Endothelial cell of umbilical vein (primary cell): ENCODE results near the gene PRDM12. TPM values are rescaled to one million over a fixed set of nuclear protein-coding genes. Genes with fewer than 3 reads are reported as not detected.

Experiments used
- BruUV-seq: library from RNA; stranded (reverse); fragments of 400-500 nt; replicated peaks from 2 replicates; lab custom pipeline; 2021; lab: Mats Ljungman, UMichigan
- CTCF ChIA-PET: fragments of 300-600, 350-600 bp; sonication (Branson Sonifier 250); formaldehyde crosslinking; loops from one replicate; lab custom pipeline; 2021; ENCODE audit warnings: antibody characterized with exemption, inconsistent platforms; lab: Charles Lee
- POLR2A ChIA-PET: fragments of 300-600, 350-600 bp; sonication (Branson Sonifier 250); formaldehyde crosslinking; loops from one replicate; lab custom pipeline; 2021; ENCODE audit warnings: antibody characterized with exemption, inconsistent platforms; lab: Charles Lee
- DNase-seq: peaks from one replicate; pipeline ENCODE4 v3.0.0-alpha.2; 2011; ENCODE audit warnings: low read depth, low spot score
- FAIRE-seq: peaks from 2 replicates; lab custom pipeline; 2011; peaks lifted over from hg19 to GRCh38; lab: Jason Lieb, UNC
- H2AFZ ChIP-seq: 2 replicates; pipeline ENCODE4 v1.6.0; 2012; ENCODE audit warnings: low read depth, low read length, control low read depth, inconsistent platforms
- H3K27ac ChIP-seq: 2 replicates; pipeline ENCODE4 v1.5.1; 2011; ENCODE audit warnings: low read depth, mild to moderate bottlenecking, control low read depth, low read length, moderate library complexity; ENCODE audit not compliant: insufficient read depth
- H3K27me3 ChIP-seq, 2 experiments: 2 replicates each; pipeline versions ENCODE4 v1.6.0 to v1.6.1; 2011; ENCODE audit warnings: low read length in 2 of 2, mixed read lengths in 1 of 2; ENCODE audit not compliant: control insufficient read depth in 2 of 2, insufficient read depth in 2 of 2
- H3K36me3 ChIP-seq, 2 experiments: 2 replicates in 1 of 2; 3 replicates in 1 of 2; pipeline ENCODE4 v1.5.1; 2011; ENCODE audit warnings: low read length in 2 of 2, mild to moderate bottlenecking in 1 of 2, moderate library complexity in 1 of 2; ENCODE audit not compliant: control insufficient read depth in 2 of 2, insufficient read depth in 2 of 2; ENCODE audit errors: extremely low read depth in 1 of 2
- H3K4me1 ChIP-seq: 3 replicates; pipeline ENCODE4 v1.5.1; 2011; ENCODE audit warnings: mild to moderate bottlenecking, low read length; ENCODE audit not compliant: control insufficient read depth, insufficient read depth; ENCODE audit errors: extremely low read depth
- H3K4me2 ChIP-seq: 2 replicates; pipeline ENCODE4 v1.6.1; 2011; ENCODE audit warnings: low read length, control low read depth, mixed read lengths; ENCODE audit not compliant: insufficient read depth
- H3K4me3 ChIP-seq, 3 experiments: fragments of 200-600 bp in 1 of 3; sonication (generic), shearing (Covaris generic) in 1 of 3; replicated peaks in 1 of 3; 2 replicates each; pipeline ENCODE4 v1.5.1; 2011 to 2016; ENCODE audit warnings: control low read depth in 3 of 3, low read length in 3 of 3, mild to moderate bottlenecking in 2 of 3, inconsistent platforms in 1 of 3, low read depth in 1 of 3, moderate library complexity in 1 of 3; ENCODE audit not compliant: insufficient read depth in 1 of 3
- H3K79me2 ChIP-seq: 2 replicates; pipeline ENCODE4 v1.6.0; 2012; ENCODE audit warnings: low read length, inconsistent platforms; ENCODE audit not compliant: control insufficient read depth, insufficient read depth
- H3K9ac ChIP-seq: replicated peaks from 2 replicates; pipeline ENCODE3; 2011; ENCODE audit warnings: low read length, control low read depth; ENCODE audit not compliant: insufficient read depth; ENCODE audit errors: extremely low read depth
- H3K9me1 ChIP-seq: replicated peaks from 3 replicates; pipeline ENCODE4 v1.6.0; 2011; ENCODE audit warnings: mild to moderate bottlenecking, low read length; ENCODE audit not compliant: control insufficient read depth, insufficient read depth; ENCODE audit errors: extremely low read depth
- H3K9me3 ChIP-seq: replicated peaks from 2 replicates; pipeline ENCODE4 v1.5.1; 2012; ENCODE audit warnings: low read length, inconsistent platforms; ENCODE audit not compliant: control insufficient read depth, insufficient read depth
- H4K20me1 ChIP-seq: replicated peaks from 2 replicates; pipeline ENCODE3; 2011; ENCODE audit warnings: mild to moderate bottlenecking, low read length; ENCODE audit not compliant: control insufficient read depth, insufficient read depth; ENCODE audit errors: extremely low read depth
- EZH2 ChIP-seq: IDR thresholded peaks from 2 replicates; pipeline ENCODE4 v1.6.1; 2012; ENCODE audit warnings: borderline replicate concordance, low read depth, mild to moderate bottlenecking, moderate library complexity, low read length, inconsistent platforms; ENCODE audit not compliant: severe bottlenecking
- FOS ChIP-seq: IDR thresholded peaks from 2 replicates; pipeline ENCODE4 v1.6.1; 2011; ENCODE audit warnings: mild to moderate bottlenecking, low read length, moderate library complexity, borderline replicate concordance; ENCODE audit not compliant: insufficient read depth
- GATA2 ChIP-seq: IDR thresholded peaks from 2 replicates; pipeline ENCODE4 v1.7.0; 2011; ENCODE audit warnings: low read depth, mild to moderate bottlenecking, moderate library complexity, mixed read lengths, low read length; ENCODE audit not compliant: insufficient read length, insufficient read depth
- JUN ChIP-seq: IDR thresholded peaks from 2 replicates; pipeline ENCODE4 v1.6.1; 2011; ENCODE audit warnings: borderline replicate concordance, low read depth; ENCODE audit not compliant: insufficient read length, insufficient read depth
- MYC ChIP-seq: IDR thresholded peaks from one replicate; pipeline ENCODE4 v1.6.1; 2011; ENCODE audit warnings: mild to moderate bottlenecking, low read depth, low read length
- POLR2A ChIP-seq: IDR thresholded peaks from 2 replicates; pipeline ENCODE4 v1.6.1; 2012; ENCODE audit warnings: low read depth, mild to moderate bottlenecking, control low read depth, low read length
- POLR2AphosphoS5 ChIP-seq: IDR thresholded peaks from 2 replicates; pipeline ENCODE4 v1.6.1; 2012; ENCODE audit warnings: low read depth, mild to moderate bottlenecking, control low read depth, low read length, moderate library complexity; ENCODE audit not compliant: insufficient read depth
- dilution Hi-C: fragments of 300-500 bp; cut with MboI; formaldehyde crosslinking; loops from one replicate; pipeline ENCODE4 v1.15.0; 2019; ENCODE audit warnings: low sequenced_read_pairs; ENCODE audit not compliant: extremely low pct_ligation_motif_present
- intact Hi-C: fragments of 100-400 bp; cut with micrococcal nuclease; formaldehyde crosslinking; loops from one replicate; pipeline ENCODE4 v1.10.0; 2022
- polyA plus RNA-seq, 4 experiments: library from polyadenylated mRNA; depleted of rRNA in 3 of 4; stranded (reverse) in 3 of 4; unstranded in 1 of 4; fragments of >200 nt; gene quantifications; 2 replicates each; pipeline versions ENCODE4 v1.2.1 to v1.2.3, GENCODE V29; 2011 to 2012; ENCODE audit warnings: missing spikeins in 1 of 4
- total RNA-seq: library from RNA; stranded (reverse); gene quantifications from 2 replicates; pipeline ENCODE4 v1.2.3, GENCODE V29; 2021
- TF ChIP-seq, protein P1 (sequence below): IDR thresholded peaks from 2 replicates; pipeline ENCODE4 v1.6.1; 2011; ENCODE audit not compliant: insufficient read depth, insufficient read length
- TF ChIP-seq, protein P2 (sequence below), 2 donors: IDR thresholded peaks; 1 replicate in 1 of 2; 2 replicates in 1 of 2; pipeline ENCODE4 v1.5.1; 2011; ENCODE audit warnings: low read length in 2 of 2, mild to moderate bottlenecking in 2 of 2, moderate library complexity in 2 of 2, control low read depth in 1 of 2, inconsistent platforms in 1 of 2, low read depth in 1 of 2; ENCODE audit not compliant: insufficient read depth in 1 of 2; ENCODE audit errors: extremely low read depth in 1 of 2

PRDM12 gene
- total and polyA plus RNA-seq, 2 donors (not counting 3 experiments of a cell fraction or from before 2014, with no cell fraction given): not detected

DNA sequence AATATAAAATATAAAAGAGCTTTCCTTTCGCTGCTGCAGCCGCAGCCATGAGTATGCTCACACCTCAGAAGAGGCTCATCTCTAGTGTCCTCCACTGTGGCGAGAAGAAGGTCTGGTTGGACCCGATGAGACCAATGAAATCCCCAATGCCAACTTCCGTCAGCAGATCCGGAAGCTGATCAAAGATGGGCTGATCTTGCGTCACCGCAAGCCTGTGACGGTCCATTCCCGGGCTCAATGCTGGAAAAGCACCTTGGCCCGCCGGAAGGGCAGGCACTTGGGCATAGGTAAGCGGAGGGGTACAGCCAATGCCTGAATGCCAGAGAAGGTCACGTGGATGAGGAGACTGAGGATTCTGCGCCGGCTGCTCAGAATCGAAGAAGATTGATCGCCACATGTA is 12.6 kb upstream of the PRDM12 start:
- Histone ChIP-seq H3K27ac (no peak overlapping the region), H3K9me1 (no peaks in the 10 kb centered on the region), H3K36me3 (no peaks in the 10 kb centered on the region), H3K4me1 (no peaks in the 10 kb centered on the region), H2AFZ (no peak overlapping the region), H3K4me2 (no peak overlapping the region), H3K27me3 (peaks cover 5 to 11% of the 10 kb centered on the region in 2 experiments), H4K20me1 (no peaks in the 10 kb centered on the region), H3K4me3 (no peak overlapping the region), H3K9ac (no peak overlapping the region), H3K79me2 (no peaks in the 10 kb centered on the region), H3K9me3 (no peaks in the 10 kb centered on the region)
- FAIRE-seq (no peak), DNase-seq (no peak)
- dilution Hi-C loops: no loop called here
- ChIA-PET POLR2A (no interaction called here), CTCF (interaction anchor here (1.2 to 2.2 kb wide), 3 partner anchors 13 to 32 kb away, joined by 3 to 7 read pairs (median 5); no protein-coding TSS in a partner anchor)
- TF ChIP-seq, protein P1, sequence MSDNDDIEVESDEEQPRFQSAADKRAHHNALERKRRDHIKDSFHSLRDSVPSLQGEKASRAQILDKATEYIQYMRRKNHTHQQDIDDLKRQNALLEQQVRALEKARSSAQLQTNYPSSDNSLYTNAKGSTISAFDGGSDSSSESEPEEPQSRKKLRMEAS: no peak
- no peak for TF ChIP-seq GATA2
- no peak for TF ChIP-seq FOS
- no peak for TF ChIP-seq JUN
- no peak for TF ChIP-seq POLR2AphosphoS5
- TF ChIP-seq, protein P2, sequence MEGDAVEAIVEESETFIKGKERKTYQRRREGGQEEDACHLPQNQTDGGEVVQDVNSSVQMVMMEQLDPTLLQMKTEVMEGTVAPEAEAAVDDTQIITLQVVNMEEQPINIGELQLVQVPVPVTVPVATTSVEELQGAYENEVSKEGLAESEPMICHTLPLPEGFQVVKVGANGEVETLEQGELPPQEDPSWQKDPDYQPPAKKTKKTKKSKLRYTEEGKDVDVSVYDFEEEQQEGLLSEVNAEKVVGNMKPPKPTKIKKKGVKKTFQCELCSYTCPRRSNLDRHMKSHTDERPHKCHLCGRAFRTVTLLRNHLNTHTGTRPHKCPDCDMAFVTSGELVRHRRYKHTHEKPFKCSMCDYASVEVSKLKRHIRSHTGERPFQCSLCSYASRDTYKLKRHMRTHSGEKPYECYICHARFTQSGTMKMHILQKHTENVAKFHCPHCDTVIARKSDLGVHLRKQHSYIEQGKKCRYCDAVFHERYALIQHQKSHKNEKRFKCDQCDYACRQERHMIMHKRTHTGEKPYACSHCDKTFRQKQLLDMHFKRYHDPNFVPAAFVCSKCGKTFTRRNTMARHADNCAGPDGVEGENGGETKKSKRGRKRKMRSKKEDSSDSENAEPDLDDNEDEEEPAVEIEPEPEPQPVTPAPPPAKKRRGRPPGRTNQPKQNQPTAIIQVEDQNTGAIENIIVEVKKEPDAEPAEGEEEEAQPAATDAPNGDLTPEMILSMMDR (IDR thresholded peaks at IDR 0.05; ENCODE audit: extremely low read depth in 1 of 2, insufficient read depth in 1 of 2, low read depth in 1 of 2, low read length in 2 of 2): no peak
- no peak for TF ChIP-seq POLR2A
- TF ChIP-seq MYC: no peak
- no peak for TF ChIP-seq EZH2
- no TSS peak for BruUV-seq
- intact Hi-C loops: no loop called here
